SK-N-MC (cell line): Measurements from ENCODE around the gene MAPK8.

Source experiments
- DNase-seq: peaks from one replicate; pipeline ENCODE4 v3.0.0-alpha.2; 2011; ENCODE audit warnings: low read depth, low spot score
- H3K27ac ChIP-seq: fragments of 200-600 bp; sonication (generic); 2 replicates; pipeline ENCODE4 v1.5.1; 2016; ENCODE audit warnings: mixed run types
- H3K36me3 ChIP-seq: fragments of 200-600 bp; sonication (generic); 2 replicates; pipeline ENCODE4 v1.6.1; 2017; ENCODE audit warnings: antibody characterized with exemption, low read length, mixed read lengths; ENCODE audit not compliant: insufficient read depth
- H3K4me3 ChIP-seq: fragments of 200-600 bp; sonication (generic); 2 replicates; pipeline ENCODE4 v1.5.1; 2016
- H3K9ac ChIP-seq: fragments of 200-600 bp; sonication (generic); 2 replicates; pipeline ENCODE4 v1.8.0; 2017; ENCODE audit warnings: mixed run types, mixed read lengths; ENCODE audit not compliant: insufficient read length
- H3K9me3 ChIP-seq: fragments of 200-600 bp; sonication (generic); 2 replicates; pipeline ENCODE4 v1.6.1; 2017; ENCODE audit warnings: low read depth, mild to moderate bottlenecking, antibody characterized with exemption, low read length, moderate library complexity, mixed read lengths
- EZH2 ChIP-seq: fragments of 200-600 bp; sonication (generic); IDR thresholded peaks from one replicate; pipeline ENCODE4 v1.6.1; 2017; ENCODE audit warnings: antibody characterized with exemption
- FOXP2 ChIP-seq: optimal IDR thresholded peaks from 2 replicates; pipeline ENCODE3; 2011; ENCODE audit warnings: mild to moderate bottlenecking, moderate library complexity; ENCODE audit not compliant: insufficient read depth; ENCODE audit errors: extremely low read length, control extremely low read depth
- POLR2AphosphoS5 ChIP-seq: IDR thresholded peaks from 2 replicates; pipeline ENCODE4 v1.6.1; 2012; ENCODE audit warnings: mild to moderate bottlenecking, low read depth, low read length, borderline replicate concordance

The MAPK8 gene

DNA sequence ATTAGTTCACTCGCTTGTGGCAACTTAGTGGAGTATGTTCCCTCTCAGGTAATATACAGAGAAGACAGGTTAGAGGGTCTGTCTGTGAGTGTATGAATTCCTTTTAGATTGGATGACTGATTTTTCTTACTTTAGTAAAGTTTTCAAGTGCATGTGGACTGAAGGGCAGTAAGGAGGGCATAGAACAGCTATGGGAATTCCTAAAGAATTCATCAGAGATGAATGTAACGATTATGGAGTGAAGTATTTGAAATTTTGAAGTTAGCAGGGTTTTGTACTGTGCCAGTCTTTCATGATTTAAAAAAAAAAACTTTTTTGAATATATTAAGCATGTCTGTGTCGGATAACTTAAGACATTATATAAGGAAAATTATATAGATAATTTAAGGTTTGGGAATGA, 15.5 kb downstream of the MAPK8 start:
- Histone ChIP-seq H3K4me3 (no peak overlapping the region), H3K36me3 (no peaks in the 10 kb centered on the region), H3K9ac (no peak overlapping the region), H3K27ac (no peak overlapping the region), H3K9me3 (no peaks in the 10 kb centered on the region)
- no peak for DNase-seq
- TF ChIP-seq EZH2: no peak
- TF ChIP-seq FOXP2: no peak
- no peak for TF ChIP-seq POLR2AphosphoS5

DNA sequence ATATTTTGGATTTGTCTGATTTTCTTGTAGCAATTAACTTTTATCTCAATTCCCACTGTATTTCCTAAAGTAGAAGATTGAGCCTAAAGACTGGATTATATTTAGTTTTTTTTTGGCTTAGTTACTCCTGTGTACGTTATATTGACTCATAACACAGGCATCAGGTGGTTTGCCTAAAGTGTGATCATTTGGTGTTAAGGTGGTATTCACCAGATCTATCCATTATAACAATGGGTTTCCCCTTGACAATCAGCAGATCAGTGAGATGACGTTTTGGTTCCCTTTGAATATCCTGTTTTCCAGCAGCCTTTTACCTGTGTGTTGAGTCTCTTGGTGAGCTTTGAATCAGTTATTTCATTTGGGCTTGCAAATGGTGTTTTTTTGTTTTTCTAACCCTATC, 18.1 kb downstream of the MAPK8 start:
- DNase-seq: no peak
- H3K27ac ChIP-seq: no peak overlapping the region
- H3K9ac ChIP-seq: no peak overlapping the region
- TF ChIP-seq FOXP2 (no peak), POLR2AphosphoS5 (no peak), EZH2 (no peak)
- H3K4me3 ChIP-seq: no peak overlapping the region
- no peaks in the 10 kb centered on the region for H3K36me3 ChIP-seq
- H3K9me3 ChIP-seq: no peaks in the 10 kb centered on the region

DNA sequence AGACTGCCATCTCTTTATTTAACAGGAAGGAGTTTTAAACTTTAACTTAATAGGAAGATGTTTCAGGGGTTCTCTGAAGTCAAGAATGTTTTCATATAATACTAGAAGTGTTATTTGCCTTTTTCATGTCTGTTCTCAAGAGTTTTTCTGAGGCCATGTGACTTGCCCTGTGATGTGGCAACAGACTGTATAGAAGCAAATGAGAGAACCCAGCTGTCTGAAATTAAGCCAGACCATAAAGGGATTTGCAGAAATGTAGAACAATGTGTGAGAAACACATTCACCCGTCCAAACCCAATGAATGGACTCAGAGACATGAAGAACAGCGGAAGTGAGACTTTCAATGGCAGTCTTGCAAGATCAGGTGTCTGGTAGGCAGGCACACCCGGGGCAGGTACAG, 23.8 kb downstream of the MAPK8 start:
- H3K27ac ChIP-seq: no peak overlapping the region

DNA sequence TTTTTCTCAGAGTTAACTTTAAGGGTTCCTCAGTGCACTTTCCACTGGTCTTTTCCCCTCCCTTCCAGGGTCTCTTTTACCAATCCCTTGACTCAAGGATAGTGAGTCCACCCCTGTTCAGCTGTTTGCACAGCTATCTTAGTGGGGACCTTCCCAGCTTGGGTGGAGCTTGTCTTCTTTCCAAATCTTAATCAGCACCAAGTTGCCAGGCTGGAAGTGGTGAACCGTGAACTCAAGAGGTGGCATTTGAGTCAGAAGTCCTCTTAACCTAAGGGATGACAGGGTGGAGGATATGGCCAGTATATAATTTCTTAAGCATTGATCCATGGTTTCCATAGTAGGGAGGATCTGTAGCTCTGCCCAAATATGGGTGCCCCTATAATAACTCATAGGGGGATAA, 25.0 kb downstream of the MAPK8 start:
- Histone ChIP-seq H3K36me3 (no peaks in the 10 kb centered on the region), H3K9ac (no peak overlapping the region), H3K4me3 (no peak overlapping the region), H3K9me3 (no peaks in the 10 kb centered on the region), H3K27ac (no peak overlapping the region)
- no peak for DNase-seq
- TF ChIP-seq POLR2AphosphoS5 (no peak), EZH2 (no peak), FOXP2 (no peak)

More for the DNA sequence above, 23.8 kb downstream of the MAPK8 start:
- Histone ChIP-seq H3K36me3 (no peaks in the 10 kb centered on the region), H3K4me3 (no peak overlapping the region), H3K9ac (no peak overlapping the region), H3K9me3 (no peaks in the 10 kb centered on the region)
- DNase-seq: no peak
- TF ChIP-seq FOXP2: no peak
- no peak for TF ChIP-seq EZH2
- TF ChIP-seq POLR2AphosphoS5: no peak

DNA sequence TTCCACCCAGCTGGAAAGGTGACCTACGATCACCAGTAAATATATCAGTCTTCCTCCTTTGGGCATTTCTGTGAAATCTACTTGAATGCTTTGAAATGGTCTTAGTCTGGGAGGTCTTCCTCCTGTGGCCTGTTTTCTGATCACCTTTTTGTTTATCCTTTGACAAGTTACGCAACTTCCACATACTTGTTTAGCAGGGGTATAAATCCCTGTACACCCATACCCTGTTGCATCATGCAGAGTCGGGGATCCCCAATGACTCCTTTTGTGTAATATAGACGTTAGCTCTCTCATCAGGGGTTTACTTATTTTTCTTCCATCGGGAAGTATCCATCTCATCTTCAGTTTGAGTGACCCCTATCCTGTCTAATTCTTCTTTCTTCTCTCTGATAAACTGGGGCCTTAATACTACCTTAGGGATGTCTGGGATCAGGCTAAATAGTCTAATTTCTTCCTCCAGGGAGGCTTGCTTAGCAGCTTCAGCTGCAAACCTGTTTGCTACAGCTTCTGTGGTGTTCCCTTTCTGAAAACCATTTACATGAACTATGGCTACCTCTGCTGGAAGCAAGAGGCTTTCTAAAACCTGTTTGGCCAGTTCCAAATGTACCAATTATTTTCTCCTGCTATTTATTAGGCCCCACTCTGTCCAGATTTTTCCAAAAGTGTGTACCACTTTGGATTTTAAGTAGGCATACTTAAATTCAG, 25.8 kb downstream of the MAPK8 start:
- DNase-seq: no peak
- Histone ChIP-seq H3K9me3 (no peaks in the 10 kb centered on the region), H3K4me3 (no peak overlapping the region), H3K36me3 (no peaks in the 10 kb centered on the region), H3K27ac (no peak overlapping the region), H3K9ac (no peak overlapping the region)
- TF ChIP-seq EZH2 (no peak), POLR2AphosphoS5 (no peak), FOXP2 (no peak)

DNA sequence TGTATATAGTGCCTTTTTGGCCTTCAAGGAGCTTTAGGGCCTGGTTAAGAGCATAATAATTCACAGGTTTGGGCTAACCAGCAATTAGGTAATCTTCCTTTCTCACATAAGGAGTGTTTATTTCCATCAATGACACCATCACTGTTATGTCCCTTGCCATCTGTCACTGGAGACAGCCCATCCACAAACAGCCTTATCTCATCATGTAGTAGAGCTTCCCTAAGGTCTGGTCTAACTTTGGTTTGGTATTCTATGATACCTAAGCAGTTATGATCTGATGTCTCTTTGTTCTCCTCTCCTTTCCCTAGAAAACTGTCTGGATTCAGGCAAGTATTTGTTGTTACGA, 26.4 kb downstream of the MAPK8 start:
- no peak for DNase-seq
- Histone ChIP-seq H3K9me3 (no peaks in the 10 kb centered on the region), H3K9ac (no peak overlapping the region), H3K4me3 (no peak overlapping the region), H3K27ac (no peak overlapping the region), H3K36me3 (no peaks in the 10 kb centered on the region)
- no peak for TF ChIP-seq FOXP2
- TF ChIP-seq EZH2: no peak
- TF ChIP-seq POLR2AphosphoS5: no peak

DNA sequence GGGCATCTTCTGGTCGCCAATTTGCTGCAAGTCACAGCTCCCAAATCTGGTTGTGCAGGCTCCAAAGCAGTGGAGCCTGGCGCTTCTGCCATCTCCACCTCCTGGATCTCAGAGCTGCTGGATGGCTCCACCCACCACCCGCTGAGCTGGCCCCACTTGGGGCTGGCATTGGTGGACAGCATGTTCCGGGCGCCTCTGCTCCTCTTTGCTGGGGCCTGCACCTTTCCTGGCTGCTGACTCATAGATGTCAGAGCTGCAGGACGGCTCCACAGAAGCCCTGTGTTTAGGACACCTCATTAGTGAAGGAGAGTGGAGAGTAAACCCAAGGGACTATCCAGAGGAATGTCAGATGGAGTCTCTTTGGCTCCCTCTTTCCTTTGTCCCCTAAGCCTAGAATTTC, 27.4 kb downstream of the MAPK8 start:
- H3K27ac ChIP-seq: no peak overlapping the region
- no peak overlapping the region for H3K4me3 ChIP-seq
- no peaks in the 10 kb centered on the region for H3K9me3 ChIP-seq
- TF ChIP-seq EZH2 (no peak), POLR2AphosphoS5 (no peak), FOXP2 (no peak)
- no peak for DNase-seq
- H3K9ac ChIP-seq: no peak overlapping the region
- H3K36me3 ChIP-seq: no peaks in the 10 kb centered on the region

DNA sequence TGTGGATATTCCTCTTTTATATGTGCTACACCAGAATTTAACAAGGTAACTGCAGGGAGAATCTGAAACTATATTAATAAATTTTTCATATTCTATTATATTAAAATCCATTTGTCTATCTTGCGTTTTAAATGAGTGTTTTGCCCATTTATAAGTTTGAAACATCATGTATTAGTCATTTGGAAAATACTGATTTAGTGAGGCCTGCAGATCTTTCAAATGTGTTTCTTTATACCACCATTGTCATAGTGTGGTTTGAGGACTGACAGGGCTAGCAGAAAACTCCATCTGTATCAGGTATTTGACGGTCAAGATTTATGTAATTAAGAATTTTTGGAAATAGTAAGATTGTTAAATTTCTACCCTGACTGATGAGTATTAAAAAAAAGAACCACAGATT, 29.3 kb downstream of the MAPK8 start:
- TF ChIP-seq POLR2AphosphoS5 (no peak), FOXP2 (no peak), EZH2 (no peak)
- Histone ChIP-seq H3K4me3 (no peak overlapping the region), H3K27ac (no peak overlapping the region), H3K9ac (no peak overlapping the region), H3K9me3 (no peaks in the 10 kb centered on the region), H3K36me3 (no peaks in the 10 kb centered on the region)
- DNase-seq: no peak

DNA sequence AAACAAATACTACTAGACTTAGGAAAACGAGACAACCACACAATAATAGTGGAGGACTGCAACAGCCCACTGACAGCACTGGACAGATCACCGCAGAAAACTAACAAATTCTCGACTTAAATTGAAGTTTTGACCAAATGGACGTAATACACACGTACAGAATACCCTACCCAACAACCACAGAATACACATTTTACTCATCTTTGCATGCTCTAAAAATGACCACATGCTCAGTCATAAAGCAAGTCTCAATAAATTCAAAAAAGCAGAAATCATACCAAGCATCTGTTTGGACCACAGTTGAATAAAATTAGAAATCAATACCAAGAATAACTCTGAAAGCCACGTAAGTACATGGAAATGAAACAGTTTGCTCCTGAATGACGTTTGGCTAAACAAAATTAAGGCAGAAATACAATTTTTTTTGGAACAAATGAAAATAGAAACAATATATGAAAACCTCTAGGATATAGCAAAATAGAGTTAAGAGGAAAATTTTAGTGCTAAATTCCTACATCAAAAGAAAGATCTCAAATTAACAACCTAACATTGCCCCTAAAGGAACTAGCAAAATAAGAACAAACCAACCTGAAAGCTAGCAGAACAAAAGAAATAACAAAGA, 30.6 kb downstream of the MAPK8 start:
- TF ChIP-seq FOXP2 (no peak), POLR2AphosphoS5 (no peak), EZH2 (no peak)
- no peaks in the 10 kb centered on the region for H3K36me3 ChIP-seq
- DNase-seq: no peak
- no peak overlapping the region for H3K9ac ChIP-seq
- no peak overlapping the region for H3K4me3 ChIP-seq
- no peaks in the 10 kb centered on the region for H3K9me3 ChIP-seq
- no peak overlapping the region for H3K27ac ChIP-seq
